Fibroblast of skin of right biceps (primary cell): ENCODE measurements around the gene ANGPTL2.

Experiments
- DNase-seq: peaks from one replicate; pipeline ENCODE4 v3.0.0-alpha.2; 2013

ANGPTL2 gene

GRCh38 chr9:127116957-127117356 is 5.5 kb downstream of the ANGPTL2 start:
- peak; percentile 58 for DNase-seq

GRCh38 chr9:127116088-127116726 is 6.2 kb downstream of the ANGPTL2 start:
- DNase-seq = no peak

DNA sequence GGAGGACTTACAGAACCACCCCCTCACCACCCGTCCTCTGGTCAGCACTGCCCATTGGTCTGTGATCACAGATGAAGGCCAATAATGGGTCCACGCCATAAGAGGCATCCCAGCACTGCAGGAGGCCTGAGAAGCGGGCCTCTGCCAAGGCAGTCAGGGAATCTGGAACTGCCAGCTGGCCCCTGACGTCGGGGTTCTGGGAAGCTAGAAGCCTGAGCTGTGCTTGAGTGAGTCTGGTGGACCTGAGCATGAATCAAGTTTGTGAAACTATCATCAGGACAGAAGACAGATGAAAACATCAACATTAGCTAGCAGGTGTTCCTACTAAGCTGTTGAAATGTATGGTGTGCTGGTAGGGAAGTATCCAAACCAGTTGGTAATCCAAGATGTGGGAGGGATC is 7.8 kb downstream of the ANGPTL2 start:
- DNase-seq = no peak

- no peak for DNase-seq
Measured at GRCh38 chr9:127113191-127113972, 9.1 kb downstream of the ANGPTL2 start.

GRCh38 chr9:127112735-127113161 is 9.7 kb downstream of the ANGPTL2 start:
- no peak for DNase-seq

- no peak for DNase-seq
Measured at GRCh38 chr9:127112056-127112455, 10.4 kb downstream of the ANGPTL2 start.

GRCh38 chr9:127109212-127109711 is 13.2 kb downstream of the ANGPTL2 start:
- no peak for DNase-seq

DNA sequence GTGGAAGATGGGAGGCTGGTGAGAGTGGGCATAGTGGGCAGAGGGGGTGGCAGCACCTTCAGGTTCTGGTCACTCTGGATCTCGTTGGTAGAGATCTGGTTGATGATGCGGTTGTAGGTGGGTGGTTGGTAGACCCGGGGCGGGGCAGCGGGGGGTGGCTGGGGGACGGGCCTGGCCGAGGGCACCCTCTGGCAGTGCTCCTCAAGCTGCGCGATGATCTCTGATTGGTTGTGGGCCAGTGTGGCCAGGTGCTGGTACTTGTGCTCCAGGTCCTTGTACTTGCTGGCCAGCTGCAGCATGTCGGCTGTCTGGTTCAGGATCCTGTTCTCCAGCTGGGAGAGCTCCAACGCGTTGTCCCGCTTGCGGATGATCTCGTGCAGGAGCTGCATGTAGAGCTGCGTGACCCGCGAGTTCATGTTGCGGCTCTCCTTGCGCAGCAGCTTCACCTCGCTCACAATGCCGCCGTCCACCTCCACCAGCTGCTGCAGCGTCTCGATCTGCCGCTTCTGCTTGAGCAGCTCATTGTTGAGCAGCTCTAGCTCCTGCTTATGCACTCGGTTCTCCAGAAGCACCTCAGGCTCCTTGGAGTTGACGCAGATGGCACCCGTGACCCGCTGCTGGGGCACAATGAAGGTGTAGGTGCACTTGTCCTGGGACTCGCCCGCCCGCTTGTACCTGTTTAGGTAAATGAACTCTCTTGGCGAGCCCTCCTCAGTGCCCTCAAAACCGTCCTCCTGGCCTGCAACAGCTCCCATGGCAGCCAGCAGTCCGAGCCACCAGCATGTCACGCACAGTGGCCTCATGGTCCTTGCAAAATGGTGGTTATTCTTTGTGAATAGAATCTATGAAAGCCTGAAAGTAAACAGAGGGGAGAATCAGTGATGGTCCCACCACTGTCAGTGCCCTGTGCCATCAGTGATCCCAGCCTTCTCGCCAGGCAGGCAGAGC is 14.2 kb downstream of the ANGPTL2 start:
- no peak for DNase-seq

DNA sequence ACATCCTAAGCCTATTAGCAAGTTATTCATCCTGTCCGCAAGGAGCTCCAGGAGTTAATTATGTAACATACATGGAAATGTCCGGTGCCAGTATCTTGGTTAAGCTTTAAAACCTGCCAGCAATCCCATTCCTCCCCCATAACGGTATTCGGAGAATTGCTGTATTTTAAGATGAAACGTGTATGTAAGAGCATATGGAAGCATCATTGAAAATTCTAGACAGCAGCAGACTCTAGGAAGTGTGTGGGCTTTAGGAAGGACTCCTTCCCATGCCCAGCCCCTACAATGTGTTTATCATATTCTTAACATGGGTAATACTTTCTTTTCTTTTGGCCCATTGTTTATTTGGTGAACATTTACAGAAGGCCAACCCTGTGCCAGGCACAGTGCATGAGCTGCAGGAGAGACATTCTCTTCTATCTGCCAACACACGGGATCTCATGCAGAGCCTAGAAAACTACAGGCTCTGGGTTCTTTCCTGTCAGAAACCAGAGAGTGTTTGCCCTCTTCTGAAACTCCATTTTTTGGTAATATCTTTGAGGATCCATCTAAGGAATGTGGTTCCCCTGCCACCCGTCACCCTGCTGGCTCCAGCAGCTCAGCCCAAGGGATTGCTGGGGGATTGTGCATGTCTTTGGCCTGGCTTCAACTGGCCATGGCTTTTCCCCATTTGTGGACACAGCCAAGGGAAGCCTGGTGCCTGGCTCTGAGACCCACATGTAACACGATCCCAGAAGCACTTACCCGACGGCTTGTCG is 15.1 kb downstream of the ANGPTL2 start:
- DNase-seq = no peak

DNA sequence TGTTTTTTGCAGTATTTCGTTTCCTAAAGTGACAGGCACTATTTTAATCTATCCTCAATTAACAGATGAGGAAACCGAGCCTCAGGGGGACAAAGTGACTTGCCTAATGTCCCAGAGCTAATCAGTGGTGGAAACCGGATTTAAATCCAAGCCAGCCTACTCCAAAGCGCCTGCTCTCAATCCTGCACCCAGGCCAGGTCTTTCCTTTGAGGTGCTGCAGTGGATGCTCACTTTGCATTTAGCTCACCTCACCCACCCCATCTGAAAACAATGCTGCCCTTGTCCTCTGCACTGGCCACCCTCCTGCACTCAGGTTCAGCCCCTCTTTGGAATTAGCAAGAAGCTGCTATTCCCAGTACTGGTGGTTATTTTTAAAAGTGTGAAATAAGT is 16.0 kb downstream of the ANGPTL2 start:
- DNase-seq = no peak

GRCh38 chr9:127105805-127106465 is 16.5 kb downstream of the ANGPTL2 start:
- DNase-seq = no peak

- no peak for DNase-seq
Measured at GRCh38 chr9:127104581-127105311, 17.7 kb downstream of the ANGPTL2 start.

DNA sequence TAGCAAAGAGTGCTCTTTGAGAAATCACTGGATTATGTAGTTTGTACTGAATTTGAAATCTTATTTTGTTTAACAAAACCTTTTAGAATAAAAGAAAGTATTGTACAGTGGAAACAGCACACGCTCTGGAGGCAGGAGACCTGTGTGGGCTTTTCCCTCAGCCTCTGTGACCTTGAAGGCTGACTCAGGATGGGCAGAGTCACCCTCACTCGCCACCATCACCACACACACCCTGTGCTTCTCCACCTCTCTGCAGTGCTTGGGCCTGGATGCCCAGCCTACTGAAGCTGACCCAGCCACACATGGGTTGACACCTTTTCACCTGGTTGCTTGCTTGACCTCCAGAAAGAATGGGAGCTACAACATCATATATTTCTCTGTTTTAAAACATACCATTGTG is 19.6 kb downstream of the ANGPTL2 start:
- DNase-seq = no peak

DNA sequence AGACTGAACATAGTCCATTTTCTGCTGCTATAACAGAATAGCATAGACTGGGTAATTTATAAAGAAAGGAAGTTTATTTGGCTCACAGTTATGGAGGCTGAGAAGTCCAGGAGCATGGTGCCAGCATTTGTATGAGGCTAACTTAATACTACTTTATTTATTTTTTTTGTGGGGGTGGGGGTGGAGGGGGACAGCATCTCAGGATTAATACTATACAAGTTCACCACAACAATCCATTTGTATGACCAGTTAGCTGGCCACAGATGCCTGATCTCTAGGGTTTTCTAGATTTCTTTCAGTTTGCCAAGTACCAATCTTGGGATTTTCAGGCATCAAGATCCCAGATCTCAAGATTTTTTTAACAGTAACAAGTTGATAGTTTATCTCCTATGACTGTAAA is 20.3 kb downstream of the ANGPTL2 start:
- DNase-seq = no peak

GRCh38 chr9:127099664-127100063 is 22.8 kb downstream of the ANGPTL2 start:
- DNase-seq = no peak

DNA sequence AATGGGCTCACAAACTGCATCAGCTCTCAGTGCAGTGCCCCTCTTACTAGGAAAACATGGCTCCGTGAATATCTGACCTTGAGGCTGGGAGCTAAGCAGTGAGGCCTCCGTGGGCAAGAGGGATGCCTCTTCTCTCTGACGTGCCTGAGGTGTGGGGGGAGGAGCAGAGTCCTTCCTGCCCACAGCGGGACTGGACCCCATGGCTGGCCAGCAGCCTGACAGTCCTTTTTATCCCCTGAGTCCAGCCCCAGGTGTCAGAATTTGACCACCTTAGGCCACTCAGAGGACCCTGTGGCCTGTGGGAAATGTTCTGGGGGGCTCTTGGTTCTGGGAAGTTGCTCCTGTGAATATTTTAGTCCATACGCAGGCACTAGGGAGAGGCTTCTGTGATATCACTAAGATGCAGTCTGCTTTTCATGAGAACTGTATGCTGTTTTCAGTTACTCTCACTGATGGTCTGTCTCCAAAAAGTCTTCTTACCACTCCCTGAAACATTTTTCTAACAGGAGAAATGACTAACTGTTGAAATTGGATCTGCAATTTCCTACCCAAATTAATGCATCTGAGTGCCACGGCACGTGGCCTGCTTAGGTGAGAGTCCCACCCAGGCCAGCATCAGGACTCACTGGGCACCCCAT is 23.4 kb downstream of the ANGPTL2 start:
- DNase-seq = no peak

GRCh38 chr9:127097683-127098082 is 24.8 kb downstream of the ANGPTL2 start:
- DNase-seq = no peak

GRCh38 chr9:127096208-127096607 is 26.2 kb downstream of the ANGPTL2 start:
- no peak for DNase-seq

DNA sequence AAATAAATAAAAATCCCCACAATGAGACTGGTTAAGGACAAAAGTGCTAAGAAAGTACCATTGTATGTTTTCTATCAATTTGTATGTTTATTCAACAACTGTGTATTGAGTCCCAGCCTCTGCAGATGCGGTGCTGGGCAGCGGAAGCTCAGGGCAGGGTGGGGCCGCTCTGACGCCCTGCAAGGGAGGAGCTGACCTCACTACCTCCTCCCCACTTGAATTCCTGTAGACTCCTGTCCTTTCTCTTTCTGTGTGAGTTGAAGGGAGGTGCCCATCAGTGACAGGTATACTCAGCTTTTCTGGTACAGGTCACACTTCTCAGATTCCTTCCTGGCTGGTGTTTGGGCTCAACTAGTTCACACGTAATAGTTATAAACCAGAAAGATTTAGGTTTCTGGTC is 27.0 kb downstream of the ANGPTL2 start:
- DNase-seq = no peak

DNA sequence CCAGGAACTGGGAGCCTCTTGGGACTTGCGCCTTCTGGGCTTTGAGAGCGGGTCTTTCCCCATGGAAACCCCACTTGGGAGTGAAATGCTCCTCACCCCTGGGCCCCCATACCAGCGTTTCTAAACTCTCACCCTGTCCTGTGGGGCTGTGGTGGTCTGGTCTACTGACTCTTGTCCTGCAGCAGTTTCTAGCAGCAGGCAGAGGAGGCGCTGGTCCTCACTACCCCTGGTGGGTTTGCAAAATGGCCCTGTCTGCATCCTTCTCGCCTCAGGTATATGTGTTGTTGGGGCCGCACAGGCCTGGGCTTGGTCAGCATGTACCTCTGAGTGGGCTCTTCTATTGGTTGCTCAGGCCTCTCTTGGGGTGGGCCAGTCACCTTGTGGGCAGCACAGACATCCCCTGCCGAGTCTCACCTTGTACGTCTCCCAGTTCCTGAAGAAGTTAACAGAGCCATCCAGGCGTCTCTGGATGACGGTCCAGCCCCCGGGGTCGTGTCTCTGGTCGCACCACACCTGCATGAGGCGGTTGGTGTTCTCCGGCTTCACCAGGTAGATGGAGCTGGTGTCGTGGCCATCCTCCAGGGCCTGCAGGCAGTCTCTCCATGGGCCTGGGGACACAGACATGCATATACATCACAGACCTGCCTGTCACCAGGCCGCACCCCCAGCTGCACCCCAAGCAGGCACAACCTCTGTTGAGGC is 29.0 kb downstream of the ANGPTL2 start:
- DNase-seq = no peak
